Natural killer cell treated with Interleukin-12 subunit alpha and Interleukin-12 subunit beta and Interleukin-15 and Interleukin-18, amount 100 ng/mL, for 72 hours (primary cell): ENCODE measurements around the gene RAPGEF5. TPM values are rescaled to one million over a fixed set of nuclear protein-coding genes. Genes with fewer than 3 reads are reported as not detected.

Experiments
- ATAC-seq, 2 donors: fragments of 150-1000 bp; cut with Tn5 transposase in 1 of 2; sonication (Bioruptor Pico), chemical (Tn5 transposase) in 1 of 2; 2 replicates each; pipeline ENCODE4 v1.10.0; 2021
- DNase-seq: peaks from one replicate; pipeline ENCODE4 v3.0.0; 2022; ENCODE audit warnings: low spot score
- H3K27ac Mint-ChIP-seq, 2 donors: 1 replicate in 1 of 2; 2 replicates in 1 of 2; pipeline ENCODE4 v1.8.0; 2022; ENCODE audit warnings: mixed read lengths in 2 of 2, mild to moderate bottlenecking in 1 of 2, moderate library complexity in 1 of 2
- H3K27me3 Mint-ChIP-seq, 2 donors: 1 replicate in 1 of 2; 2 replicates in 1 of 2; pipeline ENCODE4 v1.8.0; 2022; ENCODE audit warnings: mixed read lengths in 2 of 2
- H3K36me3 Mint-ChIP-seq: one replicate; pipeline ENCODE4 v1.8.0; 2022; ENCODE audit warnings: mixed read lengths
- H3K4me1 Mint-ChIP-seq, 2 donors: 1 replicate in 1 of 2; 2 replicates in 1 of 2; pipeline ENCODE4 v1.8.0; 2022; ENCODE audit warnings: low read depth in 2 of 2, mixed read lengths in 2 of 2, mild to moderate bottlenecking in 1 of 2
- H3K4me3 Mint-ChIP-seq: one replicate; pipeline ENCODE4 v1.8.0; 2022; ENCODE audit warnings: mixed read lengths
- H3K9me3 Mint-ChIP-seq: 2 replicates; pipeline ENCODE4 v1.8.0; 2022; ENCODE audit warnings: mixed read lengths
- total RNA-seq, 2 donors: library from RNA; stranded (reverse); gene quantifications; one replicate each; pipeline ENCODE4 v1.2.3, GENCODE V29; 2022

Gene RAPGEF5
- total RNA-seq, 2 donors from 2014 or later: 0.26 to 1.1 TPM

DNA sequence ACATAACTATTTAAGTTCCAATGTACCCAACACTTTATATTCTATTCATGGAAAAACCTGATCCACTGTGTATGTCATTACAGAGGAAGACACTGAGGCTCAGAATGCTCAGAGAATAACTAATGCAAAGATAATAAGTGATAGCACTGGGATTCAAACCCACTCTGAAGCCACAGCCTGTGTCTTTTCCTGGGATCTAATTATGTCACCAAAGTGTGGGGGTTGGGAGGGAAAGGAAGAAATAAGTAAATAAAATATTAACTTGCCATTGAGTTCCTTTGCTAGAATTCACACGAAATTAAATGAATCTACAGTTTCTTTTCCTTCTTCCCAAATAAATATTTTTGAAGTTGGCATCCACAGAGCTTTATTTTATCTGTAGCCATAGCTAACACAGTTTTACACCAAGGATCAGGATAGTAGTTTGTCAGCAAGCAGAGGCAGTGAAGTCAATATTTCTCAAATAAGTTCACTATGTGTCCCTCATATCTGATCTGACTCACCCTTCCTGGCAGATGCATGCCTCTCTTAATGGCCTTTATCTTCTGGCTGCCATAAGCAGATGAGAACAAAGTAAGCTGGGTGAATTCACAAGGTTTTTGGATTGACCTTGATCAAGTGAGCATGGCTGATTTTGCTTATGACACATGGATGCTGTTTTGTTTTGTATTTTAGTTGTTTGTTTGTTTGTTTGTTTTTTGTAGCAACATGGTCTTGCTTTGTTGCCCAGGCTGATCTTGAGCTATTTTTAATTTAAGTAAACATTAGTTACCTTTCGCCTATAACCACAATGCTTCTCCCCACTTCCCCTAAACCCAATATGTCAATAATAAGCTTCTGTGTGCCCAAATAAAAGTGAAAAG lies 6.3 kb downstream of the RAPGEF5 start:
- no peak for ATAC-seq
- H3K27ac Mint-ChIP-seq: no peak overlapping the region
- peaks cover 33 to 46% of the 10 kb centered on the region in 2 donors for H3K27me3 Mint-ChIP-seq
- no peaks in the 10 kb centered on the region for H3K4me1 Mint-ChIP-seq
- H3K36me3 Mint-ChIP-seq: peaks cover 13% of the 10 kb centered on the region
- H3K4me3 Mint-ChIP-seq: no peak overlapping the region
- H3K9me3 Mint-ChIP-seq: peaks cover 5% of the 10 kb centered on the region
- DNase-seq: no peak

DNA sequence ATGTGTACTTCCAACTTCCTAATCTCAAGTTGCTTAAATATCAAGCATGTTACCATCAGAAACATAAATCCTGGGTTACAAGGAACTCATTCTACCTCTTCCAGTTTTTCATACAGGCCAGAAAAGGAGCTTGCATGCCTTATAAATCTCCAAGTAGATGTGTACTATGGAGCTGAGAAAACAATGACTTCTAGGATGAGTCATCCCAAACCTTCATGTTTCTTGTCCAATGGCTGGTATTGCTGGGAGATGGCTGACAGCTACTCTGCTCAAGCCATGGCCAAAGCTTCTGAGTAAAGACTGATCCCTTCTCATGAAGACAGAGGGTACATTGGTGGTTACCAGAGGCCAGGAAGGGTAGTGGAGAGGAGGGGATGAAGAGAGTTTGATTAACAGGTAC lies 8.6 kb downstream of the RAPGEF5 start:
- Mint-ChIP-seq H3K27me3 (peaks cover 22 to 31% of the 10 kb centered on the region in 2 donors), H3K27ac (no peak overlapping the region), H3K9me3 (no peaks in the 10 kb centered on the region), H3K4me1 (no peaks in the 10 kb centered on the region), H3K36me3 (peaks cover 8% of the 10 kb centered on the region), H3K4me3 (no peak overlapping the region)
- ATAC-seq (no peak), DNase-seq (no peak)

DNA sequence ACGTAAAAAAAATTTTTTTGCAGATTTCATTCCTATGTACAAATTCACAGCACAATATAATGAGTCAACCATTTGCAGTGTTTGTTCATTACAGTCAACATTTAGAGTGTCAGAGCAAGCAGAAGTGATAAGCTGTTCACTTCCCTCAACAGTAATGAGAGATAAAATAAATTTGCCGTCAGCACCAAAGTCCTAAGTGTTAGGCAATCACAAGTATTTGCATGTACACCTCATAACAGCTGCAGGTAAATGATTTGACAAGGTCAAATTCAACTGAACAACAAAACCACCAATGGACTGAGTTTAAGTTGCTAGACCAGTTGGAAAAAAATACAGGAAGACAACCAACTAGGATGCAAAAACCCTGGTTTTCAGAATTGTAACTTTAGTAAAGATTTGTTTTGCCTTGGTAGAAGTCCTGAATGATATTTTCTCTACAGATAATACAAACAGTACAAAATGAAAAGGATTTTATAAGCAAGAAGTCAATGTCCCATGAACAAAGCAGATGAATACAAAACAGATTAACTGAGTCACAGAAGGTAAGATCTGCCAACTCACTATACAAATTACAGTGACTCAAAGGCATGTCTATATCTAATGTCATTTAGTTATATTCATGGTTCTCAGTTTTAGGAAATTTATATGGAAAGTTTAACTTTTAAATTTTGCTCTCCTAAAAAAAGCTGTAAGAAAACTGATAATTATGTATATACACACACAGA lies 10.4 kb downstream of the RAPGEF5 start:
- no peak overlapping the region for H3K4me3 Mint-ChIP-seq
- no peaks in the 10 kb centered on the region for H3K9me3 Mint-ChIP-seq
- H3K27ac Mint-ChIP-seq: no peak overlapping the region
- H3K36me3 Mint-ChIP-seq: no peaks in the 10 kb centered on the region
- H3K4me1 Mint-ChIP-seq: no peaks in the 10 kb centered on the region
- peaks cover 11 to 16% of the 10 kb centered on the region in 2 donors for H3K27me3 Mint-ChIP-seq
- DNase-seq (no peak), ATAC-seq (no peak)

DNA sequence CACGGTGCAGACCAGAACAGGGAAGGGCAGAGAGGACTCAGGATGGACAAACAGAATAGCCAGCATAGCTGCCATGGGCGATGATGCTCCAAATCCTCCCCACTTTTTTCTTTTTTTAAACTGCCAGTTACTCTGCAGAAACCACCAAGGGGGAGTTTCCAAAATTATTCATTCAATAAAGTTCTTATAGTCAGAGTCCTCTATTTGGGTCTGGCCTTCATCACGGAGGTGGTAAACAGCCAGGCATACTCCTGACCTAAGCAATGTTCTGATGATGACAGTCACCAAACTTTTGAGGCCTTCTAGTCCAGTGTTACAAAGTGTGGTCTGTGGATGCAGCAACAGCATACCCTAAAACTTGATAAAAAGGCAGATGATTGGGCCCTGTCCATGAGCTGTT lies 12.3 kb downstream of the RAPGEF5 start:
- Mint-ChIP-seq H3K36me3 (no peaks in the 10 kb centered on the region), H3K27ac (no peak overlapping the region), H3K9me3 (peaks cover 3% of the 10 kb centered on the region), H3K4me3 (no peak overlapping the region), H3K27me3 (peaks cover 0 to 5% of the 10 kb centered on the region in 2 donors), H3K4me1 (no peaks in the 10 kb centered on the region)
- ATAC-seq (no peak), DNase-seq (no peak)

DNA sequence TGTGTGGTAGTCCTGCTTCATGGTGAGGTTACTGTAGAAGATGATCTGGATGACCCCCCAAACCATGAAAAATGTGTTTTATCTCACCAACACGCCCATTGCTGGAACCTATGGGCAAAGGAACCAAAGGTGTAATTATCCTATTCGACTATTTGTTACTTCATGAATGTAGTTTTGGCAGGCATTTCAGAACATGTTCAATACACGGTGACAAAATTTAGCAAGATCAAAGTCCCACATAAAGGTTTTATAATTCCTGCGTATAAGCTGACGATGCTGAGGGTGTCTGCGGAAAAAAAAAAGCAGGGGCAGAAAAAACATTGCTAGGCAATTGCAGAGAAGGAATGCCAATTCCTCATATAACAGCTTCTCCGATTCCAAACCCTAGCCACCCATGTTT lies 13.3 kb downstream of the RAPGEF5 start:
- Mint-ChIP-seq H3K36me3 (no peaks in the 10 kb centered on the region), H3K4me1 (no peaks in the 10 kb centered on the region), H3K4me3 (no peak overlapping the region), H3K9me3 (peaks cover 3% of the 10 kb centered on the region), H3K27me3 (peaks cover 0 to 8% of the 10 kb centered on the region in 2 donors), H3K27ac (no peak overlapping the region)
- ATAC-seq (no peak), DNase-seq (no peak)

DNA sequence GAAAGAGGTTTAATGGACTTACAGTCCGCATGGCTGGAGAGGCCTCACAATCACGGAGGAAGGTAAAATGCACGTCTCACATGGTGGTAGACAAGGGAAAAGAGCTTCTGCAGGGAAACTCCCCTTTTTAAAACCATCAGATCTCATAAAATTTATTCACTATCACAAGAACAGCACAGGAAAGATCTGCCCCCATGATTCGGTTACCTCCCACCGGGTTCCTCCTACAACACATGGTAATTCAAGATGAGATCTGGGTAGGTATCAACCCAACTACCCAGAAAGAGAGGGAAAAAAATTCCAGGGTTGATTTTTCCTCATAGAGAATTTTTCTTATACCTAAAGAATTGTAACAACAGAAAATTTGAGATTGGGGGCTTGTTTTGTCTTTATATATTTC lies 13.9 kb downstream of the RAPGEF5 start:
- Mint-ChIP-seq H3K4me3 (no peak overlapping the region), H3K36me3 (no peaks in the 10 kb centered on the region), H3K27ac (no peak overlapping the region), H3K4me1 (no peaks in the 10 kb centered on the region), H3K9me3 (peaks cover 3% of the 10 kb centered on the region), H3K27me3 (peaks cover 0 to 10% of the 10 kb centered on the region in 2 donors)
- DNase-seq: no peak
- no peak for ATAC-seq

DNA sequence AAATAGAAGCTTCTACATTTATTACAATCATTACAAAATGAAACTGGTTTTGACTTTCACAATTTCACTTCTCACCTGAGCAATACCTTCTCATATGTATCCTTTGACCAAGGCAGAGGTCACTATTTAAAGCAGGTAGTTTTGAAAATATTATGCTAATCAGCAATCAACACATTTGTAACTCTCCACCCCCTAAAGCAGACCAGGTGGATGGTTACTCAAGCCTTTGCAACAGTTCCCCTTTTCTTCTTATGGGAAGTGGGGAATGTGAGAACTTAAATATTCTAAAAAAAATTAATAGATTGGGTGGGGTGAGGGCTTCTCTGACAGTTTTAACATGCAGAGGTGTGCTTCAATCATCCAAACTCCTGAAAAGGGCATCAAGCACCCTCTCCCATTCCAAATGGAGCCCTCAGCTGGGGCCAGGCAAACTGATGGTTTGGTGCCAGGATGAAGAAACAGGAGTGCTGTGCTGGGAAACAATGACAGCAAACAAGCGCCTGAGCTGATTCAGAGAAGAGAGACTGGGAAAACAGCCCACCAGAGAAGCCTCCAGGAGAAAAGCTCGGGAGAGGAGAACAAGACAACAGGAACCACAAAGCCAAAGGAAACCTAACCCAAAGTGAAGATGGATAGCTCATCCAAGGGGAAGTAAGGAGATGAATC lies 17.1 kb downstream of the RAPGEF5 start:
- DNase-seq (no peak), ATAC-seq (no peak)
- no peaks in the 10 kb centered on the region for H3K4me1 Mint-ChIP-seq
- peaks cover 3% of the 10 kb centered on the region for H3K9me3 Mint-ChIP-seq
- no peaks in the 10 kb centered on the region for H3K36me3 Mint-ChIP-seq
- H3K4me3 Mint-ChIP-seq: no peak overlapping the region
- peaks cover 0 to 12% of the 10 kb centered on the region in 2 donors for H3K27me3 Mint-ChIP-seq
- H3K27ac Mint-ChIP-seq: no peak overlapping the region

DNA sequence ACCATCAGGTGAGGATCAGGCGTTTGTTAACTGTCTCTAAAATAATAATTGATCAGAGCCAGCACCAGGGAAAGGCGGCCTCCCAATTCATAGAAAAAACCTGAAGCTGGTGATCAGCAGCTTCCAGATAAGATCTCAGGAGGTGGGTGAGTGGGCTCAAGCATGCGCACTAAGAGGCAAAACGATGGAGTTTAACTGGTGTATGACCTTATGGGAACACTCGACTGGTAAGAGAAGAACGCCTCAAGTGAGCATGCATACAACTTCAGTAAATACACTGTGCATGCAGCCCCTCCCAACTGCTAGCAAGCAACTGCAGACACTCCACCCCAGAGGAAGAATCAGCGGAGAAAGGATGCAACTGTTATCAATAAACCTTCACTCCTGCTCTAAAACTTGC lies 18.1 kb downstream of the RAPGEF5 start:
- ATAC-seq (no peak), DNase-seq (no peak)
- peaks cover 3% of the 10 kb centered on the region for H3K9me3 Mint-ChIP-seq
- no peaks in the 10 kb centered on the region for H3K36me3 Mint-ChIP-seq
- H3K27me3 Mint-ChIP-seq: peaks cover 0 to 12% of the 10 kb centered on the region in 2 donors
- no peak overlapping the region for H3K27ac Mint-ChIP-seq
- no peaks in the 10 kb centered on the region for H3K4me1 Mint-ChIP-seq
- no peak overlapping the region for H3K4me3 Mint-ChIP-seq

DNA sequence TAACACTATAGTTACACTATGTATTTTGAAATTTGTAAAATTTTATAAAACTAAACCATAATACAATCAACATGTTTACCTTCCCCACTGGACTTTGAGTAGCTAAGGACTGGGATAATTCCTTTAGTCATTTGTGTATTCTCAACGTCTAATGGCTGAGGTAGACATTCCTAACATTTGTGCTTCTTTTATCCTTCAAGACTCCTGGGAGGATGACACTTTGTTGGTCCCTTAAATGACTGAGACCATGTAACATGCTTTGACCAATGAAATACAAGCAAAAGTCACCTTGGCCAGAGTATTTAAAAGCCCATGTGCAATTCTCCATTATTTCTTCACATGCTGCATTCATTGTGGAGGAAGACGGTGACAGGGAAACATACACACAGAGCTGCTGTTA lies 18.5 kb downstream of the RAPGEF5 start:
- ATAC-seq (no peak), DNase-seq (no peak)
- Mint-ChIP-seq H3K4me1 (no peaks in the 10 kb centered on the region), H3K27me3 (peaks cover 0 to 12% of the 10 kb centered on the region in 2 donors), H3K9me3 (peaks cover 3% of the 10 kb centered on the region), H3K4me3 (no peak overlapping the region), H3K36me3 (no peaks in the 10 kb centered on the region), H3K27ac (no peak overlapping the region)

DNA sequence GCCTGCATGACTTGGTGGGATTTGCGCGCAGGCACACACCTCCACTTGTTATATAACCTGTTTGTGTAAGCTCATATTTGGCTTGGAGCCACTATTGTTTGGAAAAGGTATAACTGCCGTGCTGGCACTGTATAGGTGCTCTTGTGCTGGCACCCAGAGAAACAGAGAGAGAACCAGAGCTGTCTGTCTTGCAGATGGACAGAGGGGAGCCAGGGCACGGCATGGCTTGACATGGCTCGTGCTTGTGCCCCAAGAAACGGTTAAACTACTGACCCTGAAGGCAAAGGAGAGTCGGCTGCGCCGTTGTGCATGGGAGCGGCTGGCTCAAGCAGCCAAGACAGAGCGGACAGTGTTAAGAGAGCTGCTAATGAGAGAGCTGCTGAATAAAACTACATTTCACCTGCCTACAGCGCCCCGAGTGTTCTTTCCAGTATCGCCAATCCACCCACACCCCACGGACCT lies 23.2 kb downstream of the RAPGEF5 start:
- Mint-ChIP-seq H3K36me3 (no peaks in the 10 kb centered on the region), H3K9me3 (no peaks in the 10 kb centered on the region), H3K27ac (no peak overlapping the region), H3K27me3 (peaks cover 8 to 11% of the 10 kb centered on the region in 2 donors), H3K4me1 (no peaks in the 10 kb centered on the region), H3K4me3 (no peak overlapping the region)
- no peak for ATAC-seq
- no peak for DNase-seq

DNA sequence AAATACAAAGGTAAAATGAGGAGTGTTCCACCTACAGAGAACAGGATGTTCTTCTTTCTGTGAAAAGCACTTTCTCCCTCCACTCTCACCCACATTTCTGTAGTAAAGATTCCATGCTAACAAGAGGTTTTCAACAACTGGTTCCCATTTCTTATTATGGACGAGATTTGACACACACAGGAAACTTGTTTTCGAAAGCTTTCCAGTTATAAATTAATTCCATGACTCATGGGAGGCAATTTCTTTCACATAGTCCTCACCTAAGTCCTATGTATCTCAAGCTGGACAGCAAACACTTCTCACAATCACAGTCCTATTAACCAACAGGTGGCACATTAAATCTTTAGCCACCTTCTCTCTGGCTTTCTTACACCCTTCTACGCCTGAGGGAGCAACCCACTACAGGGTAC lies 24.5 kb downstream of the RAPGEF5 start:
- DNase-seq (no peak), ATAC-seq (no peak)
- no peaks in the 10 kb centered on the region for H3K4me1 Mint-ChIP-seq
- no peak overlapping the region for H3K27ac Mint-ChIP-seq
- peaks cover 11% of the 10 kb centered on the region in 2 donors for H3K27me3 Mint-ChIP-seq
- H3K36me3 Mint-ChIP-seq: no peaks in the 10 kb centered on the region
- no peak overlapping the region for H3K4me3 Mint-ChIP-seq
- no peaks in the 10 kb centered on the region for H3K9me3 Mint-ChIP-seq

DNA sequence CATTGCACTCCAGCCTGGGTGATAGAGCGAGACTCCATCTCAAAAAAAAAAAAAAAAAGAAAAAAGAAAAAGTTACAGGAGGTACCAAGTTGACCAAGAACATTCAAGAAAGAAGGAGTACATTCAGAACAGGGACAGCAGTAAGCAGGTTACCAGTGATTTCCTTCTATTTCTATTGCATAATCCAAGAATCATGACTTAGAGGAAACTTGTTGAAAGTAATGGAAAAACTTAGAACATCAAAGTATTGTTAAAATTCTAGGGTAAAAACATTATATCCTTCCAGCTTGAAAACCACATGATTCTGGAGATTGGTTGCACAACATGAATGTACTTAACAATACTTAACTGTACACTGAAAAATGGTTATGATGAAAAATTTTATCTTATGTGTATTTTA lies 25.2 kb downstream of the RAPGEF5 start:
- DNase-seq (no peak), ATAC-seq (no peak)
- Mint-ChIP-seq H3K27me3 (peaks cover 13% of the 10 kb centered on the region in 2 donors), H3K4me1 (no peaks in the 10 kb centered on the region), H3K27ac (no peak overlapping the region), H3K36me3 (no peaks in the 10 kb centered on the region), H3K4me3 (no peak overlapping the region), H3K9me3 (no peaks in the 10 kb centered on the region)

DNA sequence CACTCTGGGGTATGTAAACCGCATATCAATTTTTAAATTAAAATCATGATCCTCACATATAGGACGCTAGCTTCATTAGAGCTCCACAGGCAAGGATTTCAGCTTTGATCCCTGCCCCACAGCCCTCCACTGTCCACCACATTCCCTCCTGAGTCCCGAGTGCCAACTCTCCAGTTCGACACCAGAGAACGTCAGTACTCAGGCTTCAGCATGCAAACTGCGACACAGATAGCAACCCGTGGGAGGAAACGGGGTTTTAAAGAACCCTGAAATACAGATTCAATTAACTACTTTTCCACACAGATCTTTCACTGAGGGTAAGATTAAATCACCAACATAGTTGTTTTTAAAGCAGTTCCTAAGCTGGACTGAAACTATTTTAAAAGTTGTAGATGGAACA lies 26.1 kb downstream of the RAPGEF5 start:
- DNase-seq (no peak), ATAC-seq (no peak)
- Mint-ChIP-seq H3K27me3 (peaks cover 13% of the 10 kb centered on the region in 2 donors), H3K4me3 (no peak overlapping the region), H3K36me3 (no peaks in the 10 kb centered on the region), H3K9me3 (no peaks in the 10 kb centered on the region), H3K27ac (no peak overlapping the region), H3K4me1 (no peaks in the 10 kb centered on the region)
